GM19023 (cell line): Measurements from ENCODE around the gene TXNIP.

Experiments used
- ATAC-seq: cut with Tn5 transposase; IDR thresholded peaks from one replicate; pipeline ENCODE4 v1.9.1; 2021; ENCODE audit warnings: mild to moderate bottlenecking, moderate library complexity; ENCODE audit not compliant: unreplicated experiment

The TXNIP gene

DNA sequence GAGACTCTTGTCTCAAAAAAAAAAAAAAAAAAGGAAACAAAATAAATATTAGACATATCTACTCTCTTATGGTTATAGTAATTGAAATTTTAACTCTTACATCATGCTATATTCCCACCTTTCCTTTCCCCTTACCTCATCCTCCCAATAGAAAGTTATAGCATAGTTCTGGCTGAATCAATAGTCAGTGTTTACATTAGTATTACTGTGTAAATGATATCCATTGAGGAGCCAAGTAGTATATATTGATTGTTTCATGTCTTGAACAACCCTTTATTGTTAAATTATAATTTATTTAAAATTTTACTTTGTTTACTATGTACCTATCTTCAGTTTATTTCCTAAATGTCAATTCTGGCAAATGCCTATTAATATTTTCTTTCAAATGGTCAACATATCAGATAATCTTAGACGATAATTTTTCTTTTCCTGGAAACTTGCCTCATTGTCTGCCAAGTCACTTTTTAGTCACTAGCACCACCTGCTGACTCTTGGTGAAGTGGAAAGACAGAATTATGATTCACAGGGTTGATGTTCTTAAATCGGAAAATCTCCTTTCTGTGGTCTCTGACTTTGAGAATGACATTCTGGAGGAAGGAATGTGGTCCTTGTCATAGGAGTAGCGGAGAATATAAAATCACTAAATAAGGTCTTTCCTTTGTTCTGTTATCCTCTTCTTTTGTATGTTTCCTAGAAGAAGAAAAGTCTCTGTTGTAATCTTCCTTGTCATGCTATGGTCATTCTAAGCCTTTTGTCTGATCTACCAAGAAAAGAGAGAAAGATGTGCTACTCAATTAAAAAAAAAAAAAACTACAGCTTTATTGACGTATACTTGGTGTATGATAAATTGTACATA, 16.6 kb upstream of the TXNIP start:
- ATAC-seq, result no peak

DNA sequence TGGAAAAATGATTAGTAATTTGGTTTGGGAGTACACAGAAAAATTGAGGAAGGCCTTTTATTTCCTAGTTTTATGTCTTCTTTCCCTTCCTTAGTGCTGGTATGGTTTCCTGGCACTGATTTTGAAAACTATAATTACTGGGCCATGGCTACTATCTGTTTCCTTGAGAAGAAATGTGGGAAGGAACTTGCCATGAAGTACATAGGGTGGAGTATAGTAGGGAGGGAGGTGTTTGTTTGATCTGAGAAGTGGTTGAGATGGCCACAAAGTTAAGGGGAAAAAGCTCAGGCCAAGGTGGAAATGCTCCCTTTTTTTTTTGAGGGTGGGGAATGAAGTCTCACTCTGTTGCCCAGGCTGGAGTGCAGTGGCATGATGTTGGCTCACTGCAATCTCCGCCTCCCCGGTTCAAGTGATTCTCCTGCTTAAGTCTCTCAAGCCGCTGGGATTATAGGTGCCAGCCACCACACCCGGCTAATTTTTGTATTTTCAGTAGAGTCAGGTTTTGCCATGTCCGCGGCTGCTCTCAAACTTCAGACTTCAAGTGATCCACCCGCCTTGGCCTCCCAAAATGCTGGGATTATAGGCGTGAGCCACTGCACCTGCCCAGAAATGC, 13.9 kb upstream of the TXNIP start:
- ATAC-seq, result no peak

DNA sequence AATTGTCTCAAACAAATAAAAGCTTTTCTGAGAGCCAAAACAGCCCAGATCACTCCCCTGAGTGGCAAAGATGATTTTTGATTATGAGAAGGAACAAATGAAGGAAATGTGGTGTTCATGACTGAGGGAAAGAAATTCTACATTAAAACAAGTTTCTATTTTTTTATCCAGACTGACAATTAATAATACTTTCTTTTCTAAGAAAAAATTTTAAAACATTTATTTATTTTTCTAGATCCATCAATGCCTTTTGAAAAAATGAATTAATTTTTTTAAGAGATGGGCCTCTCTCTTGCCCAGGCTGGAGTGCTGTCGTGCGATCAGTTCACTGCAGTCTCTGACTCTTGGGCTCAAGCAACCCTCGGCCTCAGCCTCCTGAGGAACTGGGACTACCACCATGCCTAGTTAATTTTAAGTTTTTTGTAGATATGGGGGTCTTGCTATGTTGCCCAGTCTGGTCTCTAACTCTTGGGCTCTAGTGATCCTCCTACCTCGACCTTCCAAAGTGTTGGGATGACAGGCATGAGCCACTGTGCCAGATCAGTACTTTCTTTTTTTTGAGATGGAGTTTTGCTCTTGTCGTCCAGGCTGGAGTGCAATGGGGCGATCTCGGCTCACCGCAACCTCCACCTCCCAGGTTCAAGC, 11.2 kb upstream of the TXNIP start:
- ATAC-seq, result no peak

GRCh38 chr1:146001709-146002108, 5.3 kb upstream of the TXNIP start:
- ATAC-seq, result no peak

DNA sequence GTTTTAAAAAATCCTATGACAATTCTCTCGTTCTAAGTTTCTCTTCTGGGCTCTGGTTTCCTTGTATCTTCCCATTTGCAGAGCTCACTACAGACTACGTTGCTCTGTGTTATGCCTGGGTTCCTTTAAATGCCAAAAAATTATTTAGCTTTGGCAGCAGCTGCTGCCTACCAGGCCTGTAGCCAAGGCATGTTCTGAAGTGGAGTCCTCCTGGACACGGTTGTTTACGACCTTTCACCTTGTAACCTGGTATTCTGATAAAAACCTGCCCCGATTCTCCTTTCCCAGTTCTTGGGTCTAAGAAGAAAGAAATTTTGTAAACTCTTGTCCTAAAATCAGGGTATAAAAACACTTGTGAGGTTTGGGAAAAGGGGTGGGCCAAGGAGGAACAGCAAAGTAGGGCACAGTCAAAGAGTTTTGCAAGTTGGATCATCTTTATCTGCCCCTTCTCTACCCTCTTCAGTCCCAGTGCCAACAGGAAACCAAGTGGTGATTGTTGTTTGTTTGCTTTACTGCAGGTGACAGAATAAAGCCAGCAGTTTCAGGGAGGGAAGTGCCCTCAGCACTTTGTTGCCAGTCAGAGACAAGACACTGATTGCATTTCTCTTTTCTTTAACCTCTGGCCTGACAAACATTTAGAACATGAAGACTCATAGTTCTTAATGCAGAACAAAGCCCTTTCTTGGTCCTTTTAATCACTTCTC, 3.1 kb upstream of the TXNIP start:
- ATAC-seq, result no peak

DNA sequence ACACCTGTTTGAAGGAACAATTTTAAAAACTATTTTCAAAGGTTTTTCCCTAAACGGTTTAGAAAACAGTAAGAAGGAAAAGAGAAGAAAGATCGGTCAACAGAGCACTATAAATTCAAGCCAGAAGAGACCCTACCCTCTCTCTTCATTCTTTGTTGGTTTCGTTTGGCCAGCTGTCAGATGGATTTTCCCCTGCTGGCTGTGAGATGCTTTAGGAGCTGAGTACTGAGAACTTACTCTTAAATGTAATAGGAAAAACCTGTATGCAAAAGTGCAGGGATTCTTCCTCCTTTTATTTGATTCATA, 1.3 kb upstream of the TXNIP start:
- ATAC-seq, result no peak

GRCh38 chr1:145997016-145997717, 788 bp upstream of the TXNIP start:
- ATAC-seq, result peak; percentile 31

- ATAC-seq, result no peak
These were observed 381 bp downstream of the TXNIP start for GRCh38 chr1:145995964-145996432.

GRCh38 chr1:145995148-145995881, 1.1 kb downstream of the TXNIP start:
- ATAC-seq, result no peak

DNA sequence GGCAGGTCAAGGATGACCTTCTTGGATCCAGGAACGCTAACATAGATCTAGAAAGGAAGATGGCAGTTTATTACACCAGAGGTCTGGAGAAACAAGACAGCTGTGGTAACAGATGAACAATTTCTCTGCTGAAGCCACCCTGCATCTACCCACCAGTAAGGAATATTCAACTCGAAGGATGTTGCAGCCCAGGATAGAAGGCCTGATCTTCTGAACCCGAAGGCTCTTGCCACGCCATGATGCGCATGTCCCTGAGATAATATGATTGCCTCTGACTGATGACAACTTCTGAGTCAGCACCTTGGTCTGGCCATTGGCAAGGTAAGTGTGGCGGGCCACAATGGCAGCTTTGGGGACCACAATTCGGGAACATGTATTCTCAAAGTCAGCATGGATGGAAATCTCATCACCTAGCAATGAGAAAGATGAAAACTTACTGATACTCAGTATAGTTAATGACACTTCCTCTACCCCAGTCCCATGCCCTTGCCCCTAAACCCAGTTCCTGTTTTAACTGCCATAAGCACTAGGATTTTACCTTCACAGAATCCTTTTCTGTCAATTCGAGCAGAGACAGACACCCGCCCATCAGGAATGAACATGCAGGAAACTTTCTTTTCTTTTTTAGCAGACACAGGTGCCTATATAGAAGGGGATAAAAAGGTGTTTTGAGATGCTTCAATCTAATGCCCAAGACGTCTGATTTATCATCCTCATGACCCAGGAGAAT, 1.8 kb downstream of the TXNIP start:
- no peak for ATAC-seq

GRCh38 chr1:145993618-145994390, 2.6 kb downstream of the TXNIP start:
- ATAC-seq, result no peak

DNA sequence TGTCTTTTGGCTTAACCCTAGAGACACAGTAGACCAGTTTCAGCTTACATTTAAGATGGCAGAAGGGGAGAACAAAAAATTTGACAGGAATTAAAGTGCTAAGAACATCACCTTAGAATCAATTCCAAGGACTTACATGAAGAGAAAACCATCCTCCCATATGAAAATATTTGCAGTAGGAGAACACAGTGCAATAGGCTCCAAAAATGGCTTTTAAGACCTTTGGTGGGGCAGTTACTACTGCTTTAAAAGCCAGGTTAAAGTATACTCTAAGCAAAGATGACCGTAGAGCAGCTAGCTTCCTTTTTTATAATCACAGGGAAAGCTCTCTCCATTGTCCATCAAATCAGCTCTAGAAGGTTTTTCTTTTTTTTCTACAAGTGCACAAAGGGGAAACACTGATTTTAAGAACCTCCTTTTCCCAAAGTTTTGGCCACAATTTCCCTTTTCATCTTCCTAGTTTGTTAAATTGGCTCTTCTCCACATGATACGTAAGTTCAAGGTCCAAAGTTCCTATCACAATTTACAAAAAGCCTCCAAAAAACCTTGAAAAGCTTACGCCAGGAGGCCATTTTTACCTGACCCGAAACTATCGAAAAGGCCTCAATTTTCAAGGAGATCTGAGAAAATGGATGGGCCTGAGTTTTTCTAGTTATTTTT, 3.3 kb downstream of the TXNIP start:
- ATAC-seq, result no peak

GRCh38 chr1:145992502-145992936, 3.9 kb downstream of the TXNIP start:
- no peak for ATAC-seq

- no peak for ATAC-seq
These were observed 4.5 kb downstream of the TXNIP start for GRCh38 chr1:145991735-145992412.

DNA sequence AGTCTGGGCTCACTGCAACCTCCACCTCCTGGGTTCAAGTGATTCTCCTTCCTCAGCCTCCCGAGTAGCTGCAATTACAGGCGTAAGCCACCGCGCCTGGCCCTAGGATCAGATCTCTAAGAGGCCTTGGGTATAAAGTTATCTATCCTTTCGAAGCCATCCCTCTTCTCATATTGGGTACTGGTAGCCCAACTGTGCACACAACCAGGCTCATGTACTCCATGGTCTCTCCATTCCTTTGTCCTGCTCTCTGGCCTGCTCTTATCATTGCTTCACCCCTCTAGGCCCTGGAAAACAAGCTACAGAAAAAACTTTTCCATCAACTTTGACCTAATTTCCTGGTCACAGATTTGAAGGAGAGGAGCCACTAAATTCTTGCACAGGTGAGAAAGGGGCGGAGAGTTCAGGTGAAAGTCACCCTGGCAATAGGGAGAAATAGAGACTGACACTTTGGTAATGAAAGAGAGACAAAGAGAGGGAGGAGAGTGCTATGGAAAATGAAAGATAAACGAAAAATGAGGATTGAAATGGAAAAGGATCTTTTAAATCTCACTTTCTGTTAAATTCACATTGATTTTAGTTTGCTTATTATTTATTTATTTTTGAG, 6.0 kb downstream of the TXNIP start:
- ATAC-seq, result no peak

DNA sequence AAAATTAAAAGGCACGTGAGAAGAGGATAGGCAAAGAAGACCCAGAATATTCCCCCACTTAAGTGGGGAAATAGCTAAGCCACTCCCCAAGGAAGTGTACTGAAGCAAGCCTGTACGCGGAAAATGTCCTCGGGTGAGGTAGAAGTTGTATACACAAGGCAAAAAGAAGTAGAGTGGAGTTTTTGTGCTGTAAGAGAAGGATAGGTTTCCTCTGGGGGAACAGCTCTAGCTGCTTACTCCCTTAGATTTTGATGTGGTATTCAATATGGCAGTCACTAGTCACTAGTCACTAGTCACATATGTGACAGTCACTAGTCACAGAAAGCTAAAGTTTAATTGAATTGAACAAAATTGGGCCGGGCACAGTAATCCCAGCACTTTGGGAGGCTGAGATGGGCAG, 7.6 kb downstream of the TXNIP start:
- ATAC-seq, result no peak

DNA sequence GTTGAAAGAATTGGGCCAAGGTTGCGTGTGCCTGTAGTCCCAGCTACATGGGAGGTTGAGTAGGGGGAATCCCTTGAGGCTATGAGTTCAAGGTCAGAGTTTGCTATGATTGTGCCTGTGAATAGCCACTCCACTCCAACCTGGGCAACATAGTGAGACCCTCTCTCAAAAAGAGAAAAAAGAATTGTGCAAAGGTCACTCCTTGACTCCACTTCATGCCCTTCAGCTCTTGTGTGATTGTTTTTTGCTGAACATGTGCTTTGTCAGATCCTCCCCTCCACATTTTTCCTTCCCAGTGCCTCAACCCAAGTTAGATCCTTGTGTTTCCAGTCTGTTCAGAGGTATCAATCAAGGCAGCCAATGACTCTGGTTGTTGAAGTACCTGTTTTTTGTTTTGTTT, 8.5 kb downstream of the TXNIP start:
- ATAC-seq, result no peak
